ENCODE measurements around the gene ZIC5.

ZIC5 gene

GRCh38 chr13:99971576-99972189, at the start of gene ZIC5:
ZIC5 (minus strand) TSS chr13:99971767; CDS start chr13:99971603, 164 bp downstream.
- DNase-seq (ENCODE audit: low read depth): no peak

- DNase-seq (ENCODE audit: low read depth): no peak
Measured at GRCh38 chr13:100019780-100020356, 48.3 kb upstream of the ZIC5 start.

- DNase-seq (ENCODE audit: low read depth): no peak
Measured at GRCh38 chr13:100014621-100015020, 43.1 kb upstream of the ZIC5 start.

- no peak for DNase-seq (ENCODE audit: low read depth)
Measured at GRCh38 chr13:99998261-99998660, 26.7 kb upstream of the ZIC5 start.

GRCh38 chr13:99997702-99998214, 26.2 kb upstream of the ZIC5 start:
- no peak for DNase-seq (ENCODE audit: low read depth)

GRCh38 chr13:99996381-99996973, 24.9 kb upstream of the ZIC5 start:
- no peak for DNase-seq (ENCODE audit: low read depth)

- no peak for DNase-seq (ENCODE audit: low read depth)
Measured at GRCh38 chr13:99995589-99996380, 24.2 kb upstream of the ZIC5 start.

- DNase-seq (ENCODE audit: low read depth): no peak
Measured at GRCh38 chr13:99995104-99995588, 23.6 kb upstream of the ZIC5 start.

- DNase-seq (ENCODE audit: low read depth): no peak
Measured at GRCh38 chr13:99994638-99995020, 23.1 kb upstream of the ZIC5 start.

- DNase-seq (ENCODE audit: low read depth): no peak
Measured at GRCh38 chr13:99993660-99994637, 22.4 kb upstream of the ZIC5 start.

- DNase-seq (ENCODE audit: low read depth): no peak
Measured at GRCh38 chr13:99992949-99993351, 21.4 kb upstream of the ZIC5 start.

- no peak for DNase-seq (ENCODE audit: low read depth)
Measured at GRCh38 chr13:99991828-99992775, 20.5 kb upstream of the ZIC5 start.

- DNase-seq (ENCODE audit: low read depth): no peak
Measured at GRCh38 chr13:99991013-99991827, 19.7 kb upstream of the ZIC5 start.

GRCh38 chr13:99990126-99990977, 18.8 kb upstream of the ZIC5 start:
- DNase-seq (ENCODE audit: low read depth): no peak

GRCh38 chr13:99989276-99990125, 17.9 kb upstream of the ZIC5 start:
- DNase-seq (ENCODE audit: low read depth): no peak

- no peak for DNase-seq (ENCODE audit: low read depth)
Measured at GRCh38 chr13:99988529-99989275, 17.1 kb upstream of the ZIC5 start.
